ENCODE results near the gene KIF13A. TPM values are rescaled to one million over a fixed set of nuclear protein-coding genes. Genes with fewer than 3 reads are reported as not detected.
A peak's percentile ranks its signal among the peaks of the same experiment; 100 is the strongest.
"Not testable (repeated sequence)": the region's sequence is repeated elsewhere in the genome, so short reads cannot be mapped to it uniquely, and the experiment has no call there.

The KIF13A gene
- total RNA-seq, 1 donor from 2014 or later = 57.7 TPM

DNA sequence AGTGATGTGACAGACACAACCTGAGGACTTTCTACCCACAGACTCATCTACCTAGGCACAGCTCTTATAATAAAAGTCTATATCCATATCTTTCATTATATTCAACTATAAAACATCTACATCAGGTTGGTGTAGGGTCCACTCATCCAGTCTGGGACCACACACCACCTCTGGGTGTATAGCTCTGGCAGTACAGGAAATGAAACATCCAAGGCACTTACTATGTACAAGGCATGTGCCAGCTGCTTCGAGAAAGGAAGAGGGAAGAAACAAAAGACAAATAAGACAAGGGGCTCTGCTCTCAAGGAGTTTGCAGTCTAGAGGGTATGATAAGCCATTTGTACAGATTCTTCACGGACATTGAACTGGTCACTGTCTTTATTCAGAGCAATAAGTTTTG, 18.6 kb downstream of the KIF13A start:
- DNase-seq (ENCODE audit: low spot score) = no peak

- DNase-seq (ENCODE audit: low spot score) = no peak
Observed at GRCh38 chr6:17967668-17968518, 19.5 kb downstream of the KIF13A start.

GRCh38 chr6:17966451-17966850, 21.0 kb downstream of the KIF13A start:
- DNase-seq (ENCODE audit: low spot score) = no peak

GRCh38 chr6:17965397-17965796, 22.0 kb downstream of the KIF13A start:
- DNase-seq (ENCODE audit: low spot score) = no peak

- no peak for DNase-seq (ENCODE audit: low spot score)
Observed at GRCh38 chr6:17964633-17965032, 22.8 kb downstream of the KIF13A start.

DNA sequence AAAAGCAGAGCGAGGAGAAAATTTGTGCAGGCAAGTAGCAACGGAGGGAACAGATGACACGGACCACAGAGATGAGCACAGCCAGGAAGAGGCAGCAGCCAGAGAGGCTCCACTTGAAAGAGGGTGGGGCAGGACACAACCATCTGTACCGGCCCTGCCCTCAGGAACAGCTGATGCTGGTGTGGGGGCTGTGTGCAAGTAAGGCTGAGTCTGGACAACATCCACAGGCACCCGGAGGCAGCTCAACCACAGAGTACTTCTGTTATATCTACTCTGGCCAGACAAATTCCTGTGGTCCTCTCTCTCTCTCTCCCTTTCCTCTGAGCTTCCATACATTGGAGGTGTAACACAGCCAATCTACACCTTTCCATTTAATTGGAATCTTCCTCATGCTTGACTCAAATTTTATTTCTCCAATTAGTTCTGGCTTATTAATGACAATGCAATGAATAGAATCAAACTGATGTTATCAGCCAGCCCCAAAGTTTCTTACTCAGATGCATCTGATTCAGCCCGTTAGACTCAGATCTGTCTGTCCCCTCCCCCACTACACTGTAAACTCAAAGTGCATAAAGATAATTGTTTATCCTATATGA, 24.9 kb downstream of the KIF13A start:
- DNase-seq (ENCODE audit: low spot score) = peak; percentile 47

GRCh38 chr6:17959302-17959701, 28.1 kb downstream of the KIF13A start:
- DNase-seq (ENCODE audit: low spot score) = no peak

DNA sequence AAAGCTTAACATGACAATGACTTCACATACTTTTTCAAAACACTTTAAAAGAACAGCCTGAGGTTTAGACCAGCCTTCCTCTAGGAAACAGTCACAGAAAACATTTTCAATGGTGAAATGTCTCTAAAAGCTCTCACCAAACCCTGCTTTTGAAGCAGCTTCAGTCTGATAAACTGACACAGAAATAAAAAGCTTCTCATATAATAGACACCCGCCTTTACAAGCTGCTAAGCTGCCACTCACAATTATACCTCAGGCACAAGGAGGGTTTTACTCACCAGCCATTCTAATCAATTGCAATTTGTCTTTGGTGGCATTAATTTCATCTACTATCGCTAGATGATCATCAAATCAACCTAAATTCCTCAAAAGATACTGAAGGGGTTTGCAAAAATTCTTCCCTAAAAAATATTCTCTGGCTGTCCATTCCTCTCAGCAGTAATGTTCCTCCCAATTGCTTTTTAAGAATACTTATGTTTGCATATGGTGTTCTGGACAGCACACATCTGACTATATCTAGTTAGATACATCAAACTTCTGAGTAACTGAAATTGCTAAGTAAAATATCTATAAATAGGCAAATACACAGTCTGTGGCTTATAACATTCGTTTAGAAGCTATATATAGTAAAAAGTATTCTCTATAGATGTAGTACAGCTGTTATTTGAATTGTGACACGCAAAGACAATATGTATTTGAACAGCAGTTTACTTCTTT, 29.4 kb downstream of the KIF13A start:
- no peak for DNase-seq (ENCODE audit: low spot score)

DNA sequence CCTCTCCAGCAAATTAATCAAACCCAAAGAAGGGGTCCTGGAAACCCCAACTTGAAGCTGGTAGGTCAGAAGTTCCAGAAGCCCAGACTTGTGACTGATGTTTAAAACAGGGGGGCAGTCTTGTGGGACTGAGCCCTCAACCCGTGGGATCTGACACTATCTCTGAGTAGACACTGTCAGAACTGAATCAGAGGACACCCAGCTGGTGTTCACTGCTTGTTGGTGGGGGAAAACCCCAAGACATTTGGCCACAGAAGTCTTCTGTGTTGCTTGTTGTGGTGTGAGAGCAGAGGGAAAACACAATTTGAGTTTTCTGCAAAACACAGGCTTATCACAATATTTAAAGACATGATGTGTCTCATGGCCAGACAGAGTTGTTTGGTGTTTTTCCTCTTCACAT, 29.9 kb downstream of the KIF13A start:
- DNase-seq (ENCODE audit: low spot score) = no peak

DNA sequence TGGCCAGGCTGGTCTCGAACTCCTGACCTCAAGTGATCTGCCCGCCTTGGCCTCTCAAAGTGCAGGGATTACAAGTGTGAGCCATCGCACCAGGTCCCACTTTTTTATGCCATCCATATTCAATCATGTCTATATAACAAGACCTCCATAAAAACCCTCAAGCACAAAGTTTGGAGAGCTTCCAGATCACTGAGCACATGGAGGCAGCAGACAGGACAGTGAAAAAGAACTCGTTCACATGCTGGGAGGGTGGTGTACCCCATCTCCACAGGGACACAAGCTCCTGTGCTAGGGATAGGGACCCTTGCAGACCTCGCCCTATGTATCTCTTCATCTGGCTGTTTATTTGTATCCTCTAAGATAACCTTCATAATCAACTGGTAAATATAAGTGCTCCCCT, 30.3 kb downstream of the KIF13A start:
- no peak for DNase-seq (ENCODE audit: low spot score)

GRCh38 chr6:17950095-17950494, 37.3 kb downstream of the KIF13A start:
- no peak for DNase-seq (ENCODE audit: low spot score)

- no peak for DNase-seq (ENCODE audit: low spot score)
Observed at GRCh38 chr6:17949168-17949567, 38.3 kb downstream of the KIF13A start.

GRCh38 chr6:17948725-17949124, 38.7 kb downstream of the KIF13A start:
- DNase-seq (ENCODE audit: low spot score) = no peak

GRCh38 chr6:17947574-17947973, 39.9 kb downstream of the KIF13A start:
- not testable (repeated sequence) for DNase-seq (ENCODE audit: low spot score)

DNA sequence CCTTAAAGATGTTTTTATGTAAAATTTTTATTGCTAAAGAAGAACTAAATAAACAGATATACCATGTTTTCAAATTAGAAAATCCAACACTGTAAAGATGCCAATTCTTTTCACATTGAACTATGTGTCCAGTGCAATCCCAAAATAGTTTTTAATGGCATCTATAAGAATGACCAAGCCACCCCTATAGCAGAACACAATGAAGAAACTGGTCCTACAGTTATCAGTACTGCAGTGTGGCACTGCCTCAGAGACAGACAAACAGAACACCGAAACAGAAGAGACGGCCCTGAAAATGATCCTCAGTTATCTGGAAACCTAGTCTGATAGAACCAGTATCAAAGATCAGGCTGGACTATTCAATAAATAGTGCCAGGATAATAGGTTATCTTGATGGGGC, 41.9 kb downstream of the KIF13A start:
- no peak for DNase-seq (ENCODE audit: low spot score)

DNA sequence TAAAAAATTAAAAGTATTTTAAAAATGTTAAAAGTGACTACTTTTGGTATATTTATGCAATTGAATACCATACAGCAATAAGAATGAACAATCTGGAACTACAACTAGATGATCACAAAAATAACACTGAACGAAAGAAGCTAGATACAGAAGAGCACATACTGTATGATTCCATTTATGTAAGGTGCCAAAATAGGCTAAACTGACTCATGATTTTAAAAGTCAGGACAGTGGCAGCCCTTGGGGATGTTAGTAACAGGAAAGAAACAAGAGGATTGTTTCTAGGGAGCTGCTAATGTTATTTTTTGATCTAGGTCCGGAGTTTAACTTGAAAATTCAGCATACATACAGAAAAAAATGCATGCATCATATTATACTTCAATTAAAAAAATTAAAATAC, 42.3 kb downstream of the KIF13A start:
- no peak for DNase-seq (ENCODE audit: low spot score)

DNA sequence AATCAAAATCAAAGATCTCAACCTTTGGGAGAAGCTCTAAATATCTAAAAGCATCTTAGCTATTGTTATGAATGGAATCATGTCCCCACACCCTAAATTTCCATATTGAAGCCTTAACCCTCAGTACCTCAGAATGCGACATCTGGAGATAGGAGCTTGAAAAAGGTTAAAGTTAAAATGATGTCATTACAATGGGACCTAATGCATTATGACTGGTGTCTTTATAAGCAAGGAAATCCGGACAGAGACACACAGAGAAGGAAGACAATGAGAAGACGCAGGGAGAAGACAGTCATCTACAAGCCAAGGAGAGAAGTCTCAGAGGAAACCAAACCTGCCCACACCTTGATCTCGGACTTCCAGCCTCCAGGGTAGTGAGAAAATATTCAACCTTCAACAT, 46.1 kb downstream of the KIF13A start:
- no peak for DNase-seq (ENCODE audit: low spot score)

GRCh38 chr6:17940151-17940792, 47.2 kb downstream of the KIF13A start:
- no peak for DNase-seq (ENCODE audit: low spot score)

- no peak for DNase-seq (ENCODE audit: low spot score)
Observed at GRCh38 chr6:17938901-17939300, 48.5 kb downstream of the KIF13A start.

DNA sequence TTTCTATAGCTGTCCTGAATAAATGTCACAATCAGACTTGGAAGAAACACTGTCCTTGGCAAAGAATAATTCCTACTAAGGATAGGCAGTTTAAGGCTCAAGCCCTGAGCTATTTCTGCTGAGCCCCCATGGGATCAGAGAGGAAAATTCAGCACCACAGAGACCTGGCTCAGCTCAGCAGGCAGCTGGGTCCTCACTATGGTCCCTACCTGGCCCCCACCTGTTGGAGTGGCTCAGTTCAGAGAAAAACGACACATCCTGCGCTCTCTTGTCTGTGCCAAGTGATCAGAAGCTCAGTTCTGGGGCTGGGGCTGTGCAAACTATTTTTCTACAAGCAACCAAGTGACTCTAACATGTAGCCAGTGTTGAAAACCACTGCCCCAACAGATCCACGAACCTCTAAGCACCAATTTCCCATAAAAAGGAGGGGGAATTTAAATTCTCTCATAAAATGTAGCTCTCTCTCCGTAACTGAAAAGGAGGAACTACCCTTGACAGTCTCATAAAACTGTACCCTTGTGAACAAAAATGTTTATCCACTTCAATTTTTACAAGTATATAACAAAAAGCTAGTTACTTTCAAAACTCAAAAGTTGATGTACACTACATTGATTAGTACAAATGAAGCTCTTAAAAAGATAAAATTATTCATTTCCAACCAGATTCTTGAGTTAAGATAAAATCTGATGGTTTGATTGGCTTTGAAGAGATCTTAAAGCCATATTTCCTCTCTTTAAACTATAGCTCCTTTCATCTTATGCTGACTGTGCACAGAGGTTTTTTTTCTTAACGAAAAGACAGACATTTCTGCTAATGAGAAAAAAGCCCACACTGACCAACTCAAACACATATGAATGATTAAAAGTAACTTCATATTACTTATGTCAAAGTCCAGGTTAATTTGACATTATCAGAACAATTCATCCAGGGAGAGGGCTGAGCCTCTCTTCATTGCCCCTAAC, 52.0 kb downstream of the KIF13A start:
- no peak for DNase-seq (ENCODE audit: low spot score)

DNA sequence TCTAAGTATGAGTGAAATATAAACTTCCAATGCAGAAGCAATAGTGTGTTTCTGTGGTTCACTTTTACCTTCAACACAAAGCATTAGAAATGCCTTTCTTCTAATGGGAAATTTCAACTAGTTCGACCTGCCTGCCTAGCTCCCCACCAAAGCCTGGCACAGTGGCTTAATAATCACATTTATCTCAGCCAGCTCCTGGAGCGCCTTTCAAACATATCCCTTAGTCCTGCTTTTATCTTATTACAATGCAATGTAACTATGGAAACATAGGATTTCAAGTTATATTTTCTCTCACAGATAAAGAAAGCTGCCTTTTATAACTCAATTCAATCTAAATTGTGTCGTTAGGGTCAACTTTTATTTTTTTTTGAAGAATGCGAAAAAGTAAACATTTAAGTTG, 53.7 kb downstream of the KIF13A start:
- no peak for DNase-seq (ENCODE audit: low spot score)

Measured in ureter (tissue), 1 donor.